Measurements from ENCODE around the gene ZSWIM4. TPM values are rescaled to one million over a fixed set of nuclear protein-coding genes. Genes with fewer than 3 reads are reported as not detected.
"Not testable (repeated sequence)": the region's sequence is repeated elsewhere in the genome, so short reads cannot be mapped to it uniquely, and the experiment has no call there.

The ZSWIM4 gene
- polyA plus RNA-seq, 5 donors = 5.1 to 9.7 (median 8.0) TPM

GRCh38 chr19:13848340-13848677 lies 53.1 kb downstream of the ZSWIM4 start:
- no peak for DNase-seq

GRCh38 chr19:13848798-13849676 lies 53.8 kb downstream of the ZSWIM4 start:
- DNase-seq = no peak

GRCh38 chr19:13849991-13850909 lies 55.0 kb downstream of the ZSWIM4 start:
- peak; percentile 88 to 89 for DNase-seq

- DNase-seq = no peak
Observed at GRCh38 chr19:13850910-13851733, 55.9 kb downstream of the ZSWIM4 start.

GRCh38 chr19:13851734-13852114 lies 56.5 kb downstream of the ZSWIM4 start:
- DNase-seq = not testable (repeated sequence)

GRCh38 chr19:13852171-13852707 lies 57.0 kb downstream of the ZSWIM4 start:
- DNase-seq = not testable (repeated sequence)

GRCh38 chr19:13856497-13856896 lies 61.3 kb downstream of the ZSWIM4 start:
- no peak for DNase-seq

GRCh38 chr19:13859361-13859880 lies 64.2 kb downstream of the ZSWIM4 start:
- no peak for DNase-seq

- no peak for DNase-seq
Observed at GRCh38 chr19:13860679-13861391, 65.6 kb downstream of the ZSWIM4 start.

GRCh38 chr19:13861392-13861713 lies 66.1 kb downstream of the ZSWIM4 start:
- no peak for DNase-seq

GRCh38 chr19:13861714-13862531 lies 66.7 kb downstream of the ZSWIM4 start:
- peak; percentile 93 to 95 for DNase-seq

- no peak for DNase-seq
Observed at GRCh38 chr19:13864046-13864666, 68.9 kb downstream of the ZSWIM4 start.

GRCh38 chr19:13864667-13865570 lies 69.7 kb downstream of the ZSWIM4 start:
- DNase-seq = no peak

- DNase-seq = no peak
Observed at GRCh38 chr19:13865571-13866462, 70.6 kb downstream of the ZSWIM4 start.

GRCh38 chr19:13866463-13867046 lies 71.3 kb downstream of the ZSWIM4 start:
- DNase-seq = no peak

GRCh38 chr19:13868663-13869062 lies 73.4 kb downstream of the ZSWIM4 start:
- no peak for DNase-seq

- no peak for DNase-seq
Observed at GRCh38 chr19:13869281-13869680, 74.0 kb downstream of the ZSWIM4 start.
